ENCODE measurements around the gene STARD10.

- TF ChIP-seq CTCF (IDR thresholded peaks at IDR 0.05) (no peak), POLR2A (IDR thresholded peaks at IDR 0.05) (no peak)
These were observed 34.3 kb downstream of the STARD10 start for GRCh38 chr11:72759468-72759985.
